ENCODE results near the gene GMCL2. TPM values are rescaled to one million over a fixed set of nuclear protein-coding genes. Genes with fewer than 3 reads are reported as not detected.

The GMCL2 gene
- total and polyA plus RNA-seq, 12 donors, result not detected

- Histone ChIP-seq H3K27me3 (no peaks in the 10 kb centered on the region), H3K36me3 (peaks cover 0 to 40% (median 4%) of the 10 kb centered on the region in 9 donors), H3K27ac (peak within 1 kb of the TSS; percentile 84 to 100 (median 98)), H3K4me1 (peaks cover 20 to 72% (median 38%) of the 10 kb centered on the region in 9 donors), H3K4me3 (peak within 1 kb of the TSS; percentile 76 to 95 (median 91)), H3K9me3 (no peaks in the 10 kb centered on the region)
- WGBS, 2 donors, result 1% methylated on average over 92 to 102 of the region's 102 CpGs
- DNase-seq, result peak; percentile 59 to 80
- TF ChIP-seq CTCF (IDR thresholded peaks at IDR 0.05), result peak in 3 of 9 donors; percentile 22 to 34 (median 34)
- ATAC-seq, result peak; percentile 57 to 84 (median 70)
- intact Hi-C loops (cut with DNase I), result loop anchor here in 2 of 10 donors (1.0 to 2.0 kb wide), 2 partner anchors 28 kb away; partner anchors contain the start of gene HNRNPAB (in 2 of the 2)
Observed at GRCh38 chr5:178232124-178232919, 45.2 kb upstream of the GMCL2 start, which contains the start of gene PHYKPL. Gene PHYKPL (minus strand): TSS chr5:178232802. CDS start chr5:178232550, 252 bp downstream.

GRCh38 chr5:178231539-178232123, 44.5 kb upstream of the GMCL2 start:
- peak overlapping the region; percentile 76 to 95 (median 91) for H3K4me3 ChIP-seq
- intact Hi-C loops (cut with DNase I), result loop anchor here in 3 of 10 donors (1.0 to 2.0 kb wide), 2 partner anchors 27 kb away; partner anchors contain the start of gene HNRNPAB (in 3 of the 3)
- H3K36me3 ChIP-seq, result peaks cover 0 to 47% (median 4%) of the 10 kb centered on the region in 9 donors
- WGBS, 2 donors, result 28 to 32% methylated on average over 21 of the region's 21 CpGs
- TF ChIP-seq CTCF (IDR thresholded peaks at IDR 0.05), result no peak
- peaks cover 20 to 65% (median 31%) of the 10 kb centered on the region in 9 donors for H3K4me1 ChIP-seq
- H3K27me3 ChIP-seq, result no peaks in the 10 kb centered on the region
- no peaks in the 10 kb centered on the region for H3K9me3 ChIP-seq
- H3K27ac ChIP-seq, result peak overlapping the region; percentile 84 to 100 (median 98)
- ATAC-seq (peak in 5 of 8 donors; percentile 0 to 18 (median 11)), DNase-seq (no peak)

GRCh38 chr5:178230879-178231538, 43.8 kb upstream of the GMCL2 start:
- no peaks in the 10 kb centered on the region for H3K27me3 ChIP-seq
- WGBS, 2 donors, result 65 to 76% methylated on average over 9 of the region's 9 CpGs
- H3K4me3 ChIP-seq, result peak overlapping the region; percentile 76 to 95 (median 91)
- no peak for TF ChIP-seq CTCF (IDR thresholded peaks at IDR 0.05)
- DNase-seq, result peak in 1 of 2 donors; percentile 51
- H3K4me1 ChIP-seq, result peaks cover 16 to 59% (median 25%) of the 10 kb centered on the region in 9 donors
- intact Hi-C loops (cut with DNase I), result loop anchor here in 1 of 10 donors (2.0 kb wide), 1 partner anchor 26 kb away; the partner anchor contains the start of gene HNRNPAB
- H3K36me3 ChIP-seq, result peaks cover 0 to 54% (median 4%) of the 10 kb centered on the region in 9 donors
- H3K27ac ChIP-seq, result peak overlapping the region in 8 of 10 donors; percentile 95 to 100 (median 98)
- ATAC-seq, result peak in 5 of 8 donors; percentile 22 to 63 (median 36)
- H3K9me3 ChIP-seq, result no peaks in the 10 kb centered on the region
